ENCODE results near the gene NR2C2. TPM values are rescaled to one million over a fixed set of nuclear protein-coding genes. Genes with fewer than 3 reads are reported as not detected.

Gene NR2C2
- total RNA-seq, 1 donor from 2014 or later, result 40.0 TPM

GRCh38 chr3:15056676-15057404 is 109.5 kb downstream of the NR2C2 start:
- no peak for DNase-seq (ENCODE audit: extremely low read depth, low read depth, low spot score)

GRCh38 chr3:15060029-15060428 is 112.6 kb downstream of the NR2C2 start:
- DNase-seq (ENCODE audit: extremely low read depth, low read depth, low spot score), result no peak

GRCh38 chr3:15063238-15063637 is 115.9 kb downstream of the NR2C2 start:
- DNase-seq (ENCODE audit: extremely low read depth, low read depth, low spot score), result no peak

GRCh38 chr3:15063656-15064286 is 116.4 kb downstream of the NR2C2 start:
- no peak for DNase-seq (ENCODE audit: extremely low read depth, low read depth, low spot score)

DNA sequence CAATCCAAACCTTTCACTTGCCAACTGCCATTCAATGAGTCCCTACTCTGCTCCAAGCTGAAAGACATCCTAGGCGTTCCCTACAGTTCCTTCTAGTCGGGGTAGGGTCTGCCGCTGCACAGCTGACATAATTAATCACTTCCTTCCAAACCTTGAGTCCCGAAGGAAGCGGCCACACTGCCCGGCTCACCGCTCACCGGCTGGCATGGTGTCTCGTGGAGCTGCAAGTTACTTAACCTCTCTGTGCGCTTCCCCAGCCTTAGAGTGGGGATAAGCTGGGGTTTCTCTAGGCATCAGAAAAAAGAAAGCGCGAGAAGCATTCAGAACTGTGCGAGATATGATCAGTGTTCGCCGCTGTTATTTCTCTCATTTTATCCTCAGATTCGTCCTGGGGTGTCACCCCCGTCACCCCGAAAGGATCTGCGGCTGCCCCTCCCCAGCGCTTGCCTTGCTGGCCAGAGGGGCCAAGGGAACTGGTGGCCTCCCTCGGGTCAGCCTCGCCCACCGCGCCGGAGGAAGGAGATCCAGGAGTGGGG is 117.0 kb downstream of the NR2C2 start:
- DNase-seq (ENCODE audit: extremely low read depth, low read depth, low spot score), result no peak

- DNase-seq (ENCODE audit: extremely low read depth, low read depth, low spot score), result no peak
Observed at GRCh38 chr3:15064835-15065549, 117.6 kb downstream of the NR2C2 start, which contains the start of gene MRPS25. TSS of gene MRPS25 (minus strand) at chr3:15065315. CDS start at chr3:15065194, 121 bp downstream.

GRCh38 chr3:15065550-15066007 is 118.2 kb downstream of the NR2C2 start:
- no peak for DNase-seq (ENCODE audit: extremely low read depth, low read depth, low spot score)

- no peak for DNase-seq (ENCODE audit: extremely low read depth, low read depth, low spot score)
Observed at GRCh38 chr3:15066467-15066866, 119.1 kb downstream of the NR2C2 start.

DNA sequence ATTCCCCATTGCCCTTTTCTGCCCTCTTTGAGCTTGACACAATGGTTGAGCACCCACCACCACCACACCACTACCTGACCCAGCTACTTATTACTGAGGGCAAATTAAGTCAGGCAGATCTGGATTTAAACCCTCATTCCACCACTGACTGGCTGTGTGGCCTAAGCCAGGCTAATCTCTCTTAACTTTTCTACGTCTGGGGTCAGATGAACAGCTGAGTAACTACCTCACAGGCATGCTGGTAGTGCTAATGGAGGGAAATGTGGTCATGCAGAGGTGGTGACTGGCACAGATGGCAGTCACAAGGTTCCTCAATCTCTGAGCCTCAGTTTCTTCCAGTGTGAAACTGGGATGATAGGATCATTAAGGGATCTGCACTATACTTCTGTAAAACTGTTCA is 122.1 kb downstream of the NR2C2 start:
- no peak for DNase-seq (ENCODE audit: extremely low read depth, low read depth, low spot score)

DNA sequence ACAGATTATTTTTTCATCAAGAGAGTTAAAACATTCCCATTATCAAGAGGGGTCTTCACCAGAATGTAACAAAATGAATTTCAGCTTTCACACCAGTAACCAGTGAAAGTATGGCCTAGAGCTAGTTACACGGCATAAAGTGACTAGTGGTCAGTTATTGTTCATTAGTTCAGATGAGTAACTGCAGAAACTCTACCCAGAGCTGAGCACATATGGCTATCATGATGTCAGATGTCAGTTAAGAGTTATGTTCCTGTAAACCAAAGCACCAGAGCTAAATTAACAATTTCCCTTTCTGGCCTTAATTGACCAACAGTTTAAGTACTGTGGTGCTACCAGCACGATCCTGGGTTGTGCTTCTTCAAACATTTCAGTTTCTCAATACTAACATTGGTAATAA is 124.3 kb downstream of the NR2C2 start:
- no peak for DNase-seq (ENCODE audit: extremely low read depth, low read depth, low spot score)

- no peak for DNase-seq (ENCODE audit: extremely low read depth, low read depth, low spot score)
Observed at GRCh38 chr3:15074500-15074899, 127.1 kb downstream of the NR2C2 start.

- DNase-seq (ENCODE audit: extremely low read depth, low read depth, low spot score), result no peak
Observed at GRCh38 chr3:15079091-15079490, 131.7 kb downstream of the NR2C2 start.

DNA sequence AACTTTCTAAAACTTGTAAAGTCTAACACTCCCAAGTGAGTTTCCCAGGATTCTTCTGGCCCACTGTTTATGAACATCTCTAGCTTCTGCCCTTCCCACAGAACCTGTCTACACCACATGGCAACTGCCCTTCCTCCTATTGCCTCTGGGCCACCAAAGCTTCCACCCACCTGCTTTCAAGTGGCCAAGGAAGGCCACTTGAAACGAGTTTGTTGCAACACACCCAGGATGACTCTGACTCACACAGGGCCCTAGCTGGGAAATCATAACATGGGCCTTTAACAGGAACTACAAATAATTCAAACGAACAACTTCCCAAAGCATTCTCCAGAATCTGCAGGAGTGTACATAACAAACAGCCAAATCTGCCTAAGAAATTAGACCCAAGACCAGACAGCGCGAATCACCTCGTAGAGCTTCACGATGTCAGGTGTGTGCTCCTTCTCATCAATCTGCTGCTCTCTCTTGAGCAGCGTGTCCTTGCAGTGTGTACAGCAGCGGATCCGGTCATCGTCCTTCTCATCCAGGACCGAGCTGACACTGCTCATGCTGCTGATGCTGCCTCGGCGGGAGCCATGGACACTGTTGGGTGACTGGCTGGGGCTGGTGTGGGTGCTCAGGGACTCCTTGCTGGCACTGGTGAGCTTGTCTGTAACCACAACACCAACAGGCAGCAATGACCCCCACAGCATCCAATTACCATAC is 134.7 kb downstream of the NR2C2 start:
- DNase-seq (ENCODE audit: extremely low read depth, low read depth, low spot score), result no peak

- no peak for DNase-seq (ENCODE audit: extremely low read depth, low read depth, low spot score)
Observed at GRCh38 chr3:15083252-15083651, 135.9 kb downstream of the NR2C2 start.

DNA sequence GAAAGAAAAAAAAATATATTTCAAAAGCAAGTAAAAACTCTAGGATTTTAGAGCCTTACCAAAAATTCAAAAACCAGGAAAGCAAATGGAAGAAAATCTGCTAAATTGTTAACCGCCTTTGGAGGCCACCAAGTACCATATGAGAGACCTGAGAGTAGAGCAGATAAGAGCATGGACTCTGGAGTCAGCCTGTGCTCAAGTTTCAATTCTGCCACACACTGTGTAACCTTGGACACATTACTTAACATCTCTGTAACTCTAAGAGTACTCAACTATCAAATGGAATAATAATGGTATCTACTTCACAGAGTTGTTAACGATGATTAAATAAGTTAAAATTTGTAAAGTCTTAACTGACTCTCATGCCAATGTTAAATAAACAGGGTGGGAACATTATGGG is 138.9 kb downstream of the NR2C2 start:
- no peak for DNase-seq (ENCODE audit: extremely low read depth, low read depth, low spot score)

GRCh38 chr3:15086699-15087098 is 139.3 kb downstream of the NR2C2 start:
- no peak for DNase-seq (ENCODE audit: extremely low read depth, low read depth, low spot score)

DNA sequence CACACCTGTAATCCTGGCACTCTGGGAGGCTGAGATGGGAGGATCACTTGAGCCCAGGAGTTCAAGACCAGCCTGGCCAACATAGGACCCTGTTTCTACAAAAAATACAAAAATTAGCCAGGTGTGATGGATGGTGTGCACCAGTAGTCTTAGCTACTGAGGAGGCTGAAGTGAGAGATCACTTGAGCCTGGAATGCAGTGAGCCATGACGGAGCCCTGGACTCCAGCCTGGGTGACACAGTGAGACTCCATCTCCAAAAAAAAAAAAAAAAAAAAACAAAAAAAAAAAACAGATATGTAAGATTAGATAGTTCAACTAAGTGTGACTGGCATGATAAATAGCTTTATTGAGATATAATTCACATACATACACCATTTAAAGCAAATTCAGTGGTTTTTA is 141.8 kb downstream of the NR2C2 start:
- DNase-seq (ENCODE audit: extremely low read depth, low read depth, low spot score), result no peak

GRCh38 chr3:15091575-15091974 is 144.2 kb downstream of the NR2C2 start:
- DNase-seq (ENCODE audit: extremely low read depth, low read depth, low spot score), result no peak

GRCh38 chr3:15092686-15093085 is 145.3 kb downstream of the NR2C2 start:
- DNase-seq (ENCODE audit: extremely low read depth, low read depth, low spot score), result no peak

- no peak for DNase-seq (ENCODE audit: extremely low read depth, low read depth, low spot score)
Observed at GRCh38 chr3:15094187-15094875, 146.9 kb downstream of the NR2C2 start.

Measured in glomerular endothelial cell (primary cell).